ENCODE measurements around the gene ABCC10.
"Not testable (repeated sequence)": the region's sequence is repeated elsewhere in the genome, so short reads cannot be mapped to it uniquely, and the experiment has no call there.

ABCC10 gene

DNA sequence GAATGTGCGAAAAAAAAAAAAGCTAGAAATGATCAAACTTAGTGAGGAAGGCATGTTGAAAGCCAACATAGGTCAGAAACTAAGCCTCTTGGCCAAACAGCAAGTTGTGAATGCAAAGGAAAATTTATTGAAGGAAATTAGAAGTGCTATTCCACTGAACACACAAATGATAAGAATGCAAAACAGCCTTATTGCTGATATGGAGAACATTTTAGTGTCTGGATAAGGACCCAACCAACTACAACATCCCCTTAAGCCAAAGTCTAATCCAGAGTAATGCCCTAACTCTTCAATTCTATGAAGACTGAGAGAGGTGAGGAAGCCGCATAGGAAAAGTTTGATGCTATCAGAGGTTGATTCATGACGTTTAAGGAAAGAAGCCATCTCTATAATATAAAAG lies 5.5 kb upstream of the ABCC10 start:
- no peak overlapping the region for H3K4me3 ChIP-seq (ENCODE audit: low read depth, low read length)
- no peak for DNase-seq (ENCODE audit: low read depth)
- TF ChIP-seq, protein P1, sequence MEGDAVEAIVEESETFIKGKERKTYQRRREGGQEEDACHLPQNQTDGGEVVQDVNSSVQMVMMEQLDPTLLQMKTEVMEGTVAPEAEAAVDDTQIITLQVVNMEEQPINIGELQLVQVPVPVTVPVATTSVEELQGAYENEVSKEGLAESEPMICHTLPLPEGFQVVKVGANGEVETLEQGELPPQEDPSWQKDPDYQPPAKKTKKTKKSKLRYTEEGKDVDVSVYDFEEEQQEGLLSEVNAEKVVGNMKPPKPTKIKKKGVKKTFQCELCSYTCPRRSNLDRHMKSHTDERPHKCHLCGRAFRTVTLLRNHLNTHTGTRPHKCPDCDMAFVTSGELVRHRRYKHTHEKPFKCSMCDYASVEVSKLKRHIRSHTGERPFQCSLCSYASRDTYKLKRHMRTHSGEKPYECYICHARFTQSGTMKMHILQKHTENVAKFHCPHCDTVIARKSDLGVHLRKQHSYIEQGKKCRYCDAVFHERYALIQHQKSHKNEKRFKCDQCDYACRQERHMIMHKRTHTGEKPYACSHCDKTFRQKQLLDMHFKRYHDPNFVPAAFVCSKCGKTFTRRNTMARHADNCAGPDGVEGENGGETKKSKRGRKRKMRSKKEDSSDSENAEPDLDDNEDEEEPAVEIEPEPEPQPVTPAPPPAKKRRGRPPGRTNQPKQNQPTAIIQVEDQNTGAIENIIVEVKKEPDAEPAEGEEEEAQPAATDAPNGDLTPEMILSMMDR (IDR thresholded peaks at IDR 0.05; ENCODE audit: low read depth, low read length, missing control alignments), result no peak
- in situ Hi-C loops (cut with HindIII; ENCODE audit: low sequenced_read_pairs), result no loop called here

DNA sequence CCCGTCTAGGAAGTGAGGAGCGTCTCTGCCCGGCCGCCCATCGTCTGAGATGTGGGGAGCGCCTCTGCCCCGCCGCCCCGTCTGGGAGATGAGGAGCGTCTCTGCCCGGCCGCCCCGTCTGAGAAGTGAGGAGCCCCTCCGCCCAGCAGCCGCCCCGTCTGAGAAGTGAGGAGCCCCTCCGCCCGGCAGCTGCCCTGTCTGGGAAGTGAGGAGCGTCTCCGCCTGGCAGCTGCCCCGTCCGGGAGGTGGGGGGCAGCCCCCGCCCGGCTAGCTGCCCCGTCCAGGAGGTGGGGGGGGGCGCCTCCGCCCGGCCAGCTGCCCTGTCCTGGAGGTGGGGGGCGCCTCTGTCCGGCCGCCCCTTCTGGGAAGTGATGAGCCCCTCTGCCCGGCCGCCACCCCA lies 2.3 kb upstream of the ABCC10 start:
- H3K4me3 ChIP-seq (ENCODE audit: low read depth, low read length); DNase-seq (ENCODE audit: low read depth); in situ Hi-C loops (cut with HindIII; ENCODE audit: low sequenced_read_pairs): not testable (repeated sequence)

DNA sequence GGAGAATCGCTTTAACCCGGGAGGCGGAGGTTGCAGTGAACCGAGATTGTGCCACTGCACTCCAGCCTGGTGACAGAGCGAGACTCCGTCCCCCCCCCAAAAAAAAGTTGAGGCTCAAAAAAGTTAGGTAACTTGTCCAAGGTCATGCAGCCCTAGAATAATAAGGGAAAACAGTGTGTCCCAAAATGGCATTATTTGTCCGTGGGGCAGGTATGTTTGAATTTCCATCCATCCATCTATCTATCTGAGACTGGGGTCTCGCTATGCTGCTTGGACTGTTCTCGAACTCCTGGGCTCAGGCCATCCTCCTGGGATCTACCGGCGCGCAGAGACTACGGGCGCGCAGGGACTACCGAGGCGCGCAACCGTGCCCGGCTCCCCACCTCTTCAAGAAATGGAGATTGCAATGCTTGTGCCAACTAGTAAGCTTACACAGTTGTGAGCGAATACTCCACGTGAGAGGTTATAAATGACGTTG lies 374 bp upstream of the ABCC10 start:
- DNase-seq (ENCODE audit: low read depth), result no peak
- TF ChIP-seq, protein P1 (IDR thresholded peaks at IDR 0.05; ENCODE audit: low read depth, low read length, missing control alignments), result no peak
- in situ Hi-C loops (cut with HindIII; ENCODE audit: low sequenced_read_pairs), result no loop called here
- peak overlapping the region; percentile 77 for H3K4me3 ChIP-seq (ENCODE audit: low read depth, low read length)

DNA sequence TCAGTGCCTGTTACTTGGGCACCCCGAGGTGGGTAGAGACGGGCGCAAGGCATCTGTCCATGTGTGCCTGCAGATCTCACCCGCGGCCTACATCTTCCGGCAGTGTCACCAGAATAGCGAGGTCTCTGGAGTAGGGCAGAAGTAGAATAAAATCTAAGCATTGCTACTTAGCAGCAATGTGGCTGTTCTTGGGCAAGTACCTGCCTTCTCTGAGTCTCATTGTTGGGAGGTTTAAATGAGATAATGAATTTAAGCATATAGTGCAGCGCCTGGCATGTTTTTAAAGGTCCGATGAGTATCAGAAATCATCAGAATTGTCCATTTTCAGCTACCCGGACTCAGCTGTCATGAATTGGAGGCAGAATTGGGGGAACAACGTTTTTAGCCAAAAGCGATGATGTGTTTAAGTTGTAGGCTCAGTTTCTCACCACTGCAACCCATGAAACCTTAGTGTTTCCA lies 800 bp downstream of the ABCC10 start:
- peak overlapping the region; percentile 77 for H3K4me3 ChIP-seq (ENCODE audit: low read depth, low read length)
- in situ Hi-C loops (cut with HindIII; ENCODE audit: low sequenced_read_pairs), result no loop called here
- TF ChIP-seq, protein P1 (IDR thresholded peaks at IDR 0.05; ENCODE audit: low read depth, low read length, missing control alignments), result no peak
- no peak for DNase-seq (ENCODE audit: low read depth)

DNA sequence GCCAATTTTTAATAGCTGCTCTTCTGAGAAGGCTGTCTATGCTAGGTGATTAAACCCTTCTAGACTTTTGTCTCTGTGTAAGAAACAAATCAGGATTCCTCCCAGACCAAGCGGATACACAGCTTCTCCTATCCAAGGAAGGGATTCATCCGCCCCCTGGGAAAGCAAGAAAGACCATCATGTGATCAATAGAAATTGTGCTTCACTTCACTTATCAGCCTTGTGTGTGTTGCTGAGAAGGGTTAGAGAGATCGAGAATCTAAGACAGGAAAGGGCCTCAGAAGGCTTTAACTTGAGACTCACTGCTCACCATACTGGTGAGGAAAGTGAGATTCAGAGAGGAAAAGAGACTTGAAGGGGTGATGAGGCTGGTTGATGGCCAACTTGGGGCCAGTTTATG lies 1.5 kb downstream of the ABCC10 start:
- TF ChIP-seq, protein P1 (IDR thresholded peaks at IDR 0.05; ENCODE audit: low read depth, low read length, missing control alignments), result no peak
- DNase-seq (ENCODE audit: low read depth), result no peak
- in situ Hi-C loops (cut with HindIII; ENCODE audit: low sequenced_read_pairs), result no loop called here
- peak overlapping the region; percentile 77 for H3K4me3 ChIP-seq (ENCODE audit: low read depth, low read length)

DNA sequence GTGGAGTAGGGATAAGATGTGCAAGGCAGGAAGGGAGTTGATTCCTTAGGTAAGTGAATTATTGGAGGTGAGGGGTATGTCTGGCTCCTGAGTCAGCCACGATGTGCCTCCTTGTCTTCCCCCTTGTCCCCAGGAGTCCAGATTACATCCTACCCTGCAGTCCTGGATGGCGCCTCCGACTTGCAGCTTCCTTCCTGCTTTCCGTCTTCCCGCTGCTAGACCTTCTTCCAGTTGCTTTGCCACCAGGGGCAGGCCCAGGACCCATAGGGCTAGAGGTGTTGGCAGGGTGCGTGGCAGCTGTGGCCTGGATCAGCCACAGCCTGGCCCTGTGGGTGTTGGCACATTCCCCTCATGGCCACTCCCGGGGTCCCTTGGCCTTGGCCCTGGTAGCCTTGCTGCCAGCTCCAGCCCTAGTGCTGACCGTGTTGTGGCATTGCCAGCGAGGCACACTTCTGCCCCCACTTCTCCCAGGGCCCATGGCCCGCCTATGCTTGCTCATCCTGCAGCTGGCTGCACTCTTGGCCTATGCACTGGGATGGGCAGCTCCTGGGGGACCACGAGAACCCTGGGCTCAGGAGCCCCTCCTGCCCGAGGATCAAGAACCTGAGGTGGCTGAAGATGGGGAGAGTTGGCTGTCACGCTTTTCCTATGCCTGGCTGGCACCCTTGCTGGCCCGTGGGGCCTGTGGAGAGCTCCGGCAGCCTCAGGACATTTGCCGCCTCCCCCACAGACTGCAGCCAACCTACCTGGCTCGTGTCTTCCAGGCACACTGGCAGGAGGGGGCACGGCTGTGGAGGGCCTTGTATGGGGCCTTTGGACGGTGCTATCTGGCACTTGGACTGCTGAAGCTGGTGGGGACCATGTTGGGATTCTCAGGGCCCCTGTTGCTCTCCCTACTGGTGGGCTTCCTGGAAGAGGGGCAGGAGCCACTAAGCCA lies 4.9 kb downstream of the ABCC10 start:
- TF ChIP-seq, protein P1 (IDR thresholded peaks at IDR 0.05; ENCODE audit: low read depth, low read length, missing control alignments), result no peak
- H3K4me3 ChIP-seq (ENCODE audit: low read depth, low read length), result no peak overlapping the region

DNA sequence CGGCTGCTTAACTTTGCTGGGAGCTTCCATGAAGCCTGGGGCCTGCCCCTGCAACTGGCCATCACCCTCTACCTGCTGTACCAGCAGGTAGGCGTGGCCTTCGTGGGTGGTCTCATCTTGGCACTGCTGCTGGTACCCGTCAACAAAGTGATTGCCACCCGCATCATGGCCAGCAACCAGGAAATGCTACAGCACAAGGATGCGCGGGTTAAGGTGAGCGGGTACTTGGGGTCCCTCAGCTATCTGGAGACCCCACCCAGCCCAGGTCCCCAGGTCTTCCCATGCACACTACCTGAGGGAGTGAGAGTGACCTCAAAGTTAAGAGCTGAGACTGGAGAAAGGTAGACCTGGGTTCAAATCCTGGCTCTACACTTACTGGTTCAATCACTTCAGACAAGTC lies 5.8 kb downstream of the ABCC10 start:
- no peak overlapping the region for H3K4me3 ChIP-seq (ENCODE audit: low read depth, low read length)
- in situ Hi-C loops (cut with HindIII; ENCODE audit: low sequenced_read_pairs), result no loop called here
- TF ChIP-seq, protein P1 (IDR thresholded peaks at IDR 0.05; ENCODE audit: low read depth, low read length, missing control alignments), result no peak
- DNase-seq (ENCODE audit: low read depth), result no peak

More for the DNA sequence above, 4.9 kb downstream of the ABCC10 start:
- no peak for DNase-seq (ENCODE audit: low read depth)
- in situ Hi-C loops (cut with HindIII; ENCODE audit: low sequenced_read_pairs), result no loop called here

Measured in astrocyte of the cerebellum (primary cell).